Heart right ventricle (tissue), 16 donors: Measurements from ENCODE around the gene RCBTB2. TPM values are rescaled to one million over a fixed set of nuclear protein-coding genes. Genes with fewer than 3 reads are reported as not detected.

Experiments
- ATAC-seq, 8 donors: fragments of 200-7000 bp; cut with Tn5 transposase; one replicate each; pipeline ENCODE4 v1.9.1; 2020; ENCODE audit warnings: mild to moderate bottlenecking in 8 of 8, moderate library complexity in 8 of 8, moderate number of reproducible peaks in 1 of 8
- DNase-seq, 2 donors: peaks; one replicate each; pipeline ENCODE4 v3.0.0-alpha.2; 2020
- H3K27ac ChIP-seq, 10 donors: fragments of 200-600 bp; sonication (generic) in 2 of 10; one replicate each; pipeline versions ENCODE4 v1.5.0 to v1.8.0; 2020 to 2022; ENCODE audit warnings: mild to moderate bottlenecking in 3 of 10
- H3K27me3 ChIP-seq, 7 donors: fragments of 200-600 bp; one replicate each; pipeline ENCODE4 v1.8.0; 2021 to 2022; ENCODE audit warnings: mild to moderate bottlenecking in 2 of 7
- H3K36me3 ChIP-seq, 9 donors: fragments of 200-600 bp; sonication (generic) in 1 of 9; one replicate each; pipeline versions ENCODE4 v1.5.0 to v1.8.0; 2020 to 2022; ENCODE audit warnings: mild to moderate bottlenecking in 2 of 9
- H3K4me1 ChIP-seq, 9 donors: fragments of 200-600 bp; sonication (generic) in 1 of 9; one replicate each; pipeline versions ENCODE4 v1.5.0 to v1.8.0; 2020 to 2022; ENCODE audit warnings: mild to moderate bottlenecking in 4 of 9
- H3K4me3 ChIP-seq, 10 donors: fragments of 200-600 bp; sonication (generic) in 2 of 10; one replicate each; pipeline versions ENCODE4 v1.5.0 to v1.8.0; 2020 to 2022; ENCODE audit warnings: mild to moderate bottlenecking in 7 of 10, moderate library complexity in 2 of 10
- H3K9me3 ChIP-seq, 11 donors: fragments of 200-600 bp in 10 of 11; sonication (generic) in 2 of 11; one replicate each; pipeline versions ENCODE4 v1.5.0 to v1.8.0; 2013 to 2022; ENCODE audit warnings: mild to moderate bottlenecking in 2 of 11, control low read depth in 1 of 11, moderate library complexity in 1 of 11
- WGBS, 2 donors: extraction: QIAGEN DNeasy Blood & Tissue Kit; methylation state at CpG; one replicate each; pipeline ENCODE4 v1.1.7; 2013; ENCODE audit warnings: inconsistent platforms in 1 of 2; 5-methylcytosine and 5-hydroxymethylcytosine counted together
- intact Hi-C, 10 donors: fragments of 100-400 bp; cut with DNase I; formaldehyde crosslinking; loops; one replicate each; pipeline versions ENCODE4 v1.11.1 to v1.14.2; 2022
- polyA plus RNA-seq, 2 donors: library from polyadenylated mRNA; stranded (reverse); fragments of 200-250 nt; gene quantifications; one replicate each; pipeline ENCODE4 v1.2.3, GENCODE V29; 2013
- total RNA-seq, 10 donors: library from RNA; stranded (reverse); fragmentation: NEBNext Ultra II Directional in 3 of 10; extraction: Animal tissue kit (Norgen Biotek cat#: 25700) in 3 of 10; gene quantifications; one replicate each; pipeline versions ENCODE4 v1.2.1 to v1.2.4, GENCODE V29; 2021 to 2023
- TF ChIP-seq, protein P1 (sequence below), 9 donors: fragments of 200-600 bp; sonication (generic) in 2 of 9; IDR thresholded peaks; one replicate each; pipeline versions ENCODE4 v1.5.0 to v1.8.0; 2021 to 2022; ENCODE audit warnings: antibody characterized with exemption in 9 of 9, mild to moderate bottlenecking in 5 of 9, moderate library complexity in 1 of 9
- donor health status: Arrhythmogenic right ventricular cardiomyopathy.
- donor health status: ischemic (EF 13 %, LVEDD 7.1; RV severe dilation, severe dysfunction).
- donor health status: healthy with polysubstance abuse.
- donor health status: DM: no; HTN: yes; CAD: no.
- donor health status: DM: no; HTN: no; CAD: no.
- donor health status: ischemic (EF 25% LVEDD 6.9; RV normal size, moderate dysfunction).
- donor health status: ischemic (EF 25% LVEDD 5.7; RV mildly dilated, moderate dysfunction).
- donor health status: healthy.
- donor health status: DM: yes; HTN: yes; CAD: no.
- donor health status: Ischemic cardiomyopathy.
- donor health status: ischemic (EF 35%, LVEDD 5.7; RV mildly dilated, moderate dysfunction).
- donor health status: nonischemic (EF 11% LVEDD 7.7; RV severe dilation, severe dysfunction).
- donor health status: DM: yes; HTN: yes; CAD: no.
- donor health status: PGD.
- donor health status: ischemic (EF 29% LVEDD 5.4; RV normal size, mild dysfunction).
- donor health status: nonischemic (EF 23%, LVEDD 6.1; RV moderate dilation, normal function).

Gene RCBTB2
- total and polyA plus RNA-seq, 12 donors, result 4.9 to 22.9 (median 12.2) TPM

DNA sequence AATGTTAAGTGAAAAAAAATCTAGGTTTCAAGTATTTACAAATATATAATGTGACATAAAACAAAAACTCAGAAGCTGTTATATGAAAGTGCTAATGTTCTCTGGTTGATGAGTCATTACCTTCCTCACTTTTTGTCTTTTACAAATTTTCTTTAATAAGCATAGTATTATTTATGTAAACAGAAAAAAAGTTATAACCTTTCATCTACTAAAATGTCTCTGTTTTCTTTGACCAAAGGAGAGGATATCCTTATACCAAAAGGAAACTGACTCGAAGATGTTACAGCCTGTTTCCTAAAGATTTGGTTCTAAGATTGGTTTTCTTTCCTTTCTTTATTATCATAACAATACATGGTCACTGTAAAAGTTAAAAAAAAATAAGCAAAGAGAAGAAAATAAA is 38.0 kb downstream of the RCBTB2 start:
- TF ChIP-seq, protein P1, sequence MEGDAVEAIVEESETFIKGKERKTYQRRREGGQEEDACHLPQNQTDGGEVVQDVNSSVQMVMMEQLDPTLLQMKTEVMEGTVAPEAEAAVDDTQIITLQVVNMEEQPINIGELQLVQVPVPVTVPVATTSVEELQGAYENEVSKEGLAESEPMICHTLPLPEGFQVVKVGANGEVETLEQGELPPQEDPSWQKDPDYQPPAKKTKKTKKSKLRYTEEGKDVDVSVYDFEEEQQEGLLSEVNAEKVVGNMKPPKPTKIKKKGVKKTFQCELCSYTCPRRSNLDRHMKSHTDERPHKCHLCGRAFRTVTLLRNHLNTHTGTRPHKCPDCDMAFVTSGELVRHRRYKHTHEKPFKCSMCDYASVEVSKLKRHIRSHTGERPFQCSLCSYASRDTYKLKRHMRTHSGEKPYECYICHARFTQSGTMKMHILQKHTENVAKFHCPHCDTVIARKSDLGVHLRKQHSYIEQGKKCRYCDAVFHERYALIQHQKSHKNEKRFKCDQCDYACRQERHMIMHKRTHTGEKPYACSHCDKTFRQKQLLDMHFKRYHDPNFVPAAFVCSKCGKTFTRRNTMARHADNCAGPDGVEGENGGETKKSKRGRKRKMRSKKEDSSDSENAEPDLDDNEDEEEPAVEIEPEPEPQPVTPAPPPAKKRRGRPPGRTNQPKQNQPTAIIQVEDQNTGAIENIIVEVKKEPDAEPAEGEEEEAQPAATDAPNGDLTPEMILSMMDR (IDR thresholded peaks at IDR 0.05), result no peak
- ATAC-seq (peak in 1 of 8 donors; percentile 18), DNase-seq (no peak)
- Histone ChIP-seq H3K36me3 (peaks cover 0 to 27% (median 0%) of the 10 kb centered on the region in 9 donors), H3K4me1 (peaks cover 0 to 71% (median 37%) of the 10 kb centered on the region in 9 donors), H3K9me3 (no peaks in the 10 kb centered on the region), H3K27me3 (no peaks in the 10 kb centered on the region), H3K4me3 (no peak overlapping the region), H3K27ac (peak overlapping the region in 5 of 10 donors; percentile 28 to 90 (median 55))
- intact Hi-C loops, result loop anchor here in 5 of 10 donors (2.0 to 10.0 kb wide), 6 partner anchors 48 to 90 kb away; partner anchors contain the start of gene LPAR6 (in 1 of the 5)
- WGBS, 2 donors, result 72 to 74% methylated on average over 1 of the region's 1 CpG

DNA sequence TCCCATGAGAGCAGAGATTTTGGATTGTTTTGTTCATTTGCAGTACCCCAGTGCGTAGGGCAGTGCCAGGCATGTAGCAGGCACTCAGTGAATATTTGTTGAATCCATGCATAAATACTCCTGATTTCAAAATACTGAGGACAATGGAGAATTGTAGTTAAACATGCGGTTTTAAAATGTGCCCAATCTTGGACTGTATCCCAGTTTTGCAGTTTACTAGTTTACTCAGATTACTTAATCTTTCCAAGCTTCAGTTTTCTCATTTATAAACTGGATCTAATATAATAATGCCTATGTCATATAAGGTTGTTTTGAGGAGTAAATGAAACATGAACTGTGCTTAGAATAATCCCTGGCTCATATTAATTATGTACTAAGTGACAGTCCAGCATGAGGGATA is 39.0 kb downstream of the RCBTB2 start:
- Histone ChIP-seq H3K9me3 (no peaks in the 10 kb centered on the region), H3K4me3 (no peak overlapping the region), H3K27me3 (no peaks in the 10 kb centered on the region), H3K4me1 (peaks cover 0 to 77% (median 37%) of the 10 kb centered on the region in 9 donors), H3K27ac (peak overlapping the region in 8 of 10 donors; percentile 26 to 90 (median 54)), H3K36me3 (peaks cover 0 to 29% (median 0%) of the 10 kb centered on the region in 9 donors)
- TF ChIP-seq, protein P1 (IDR thresholded peaks at IDR 0.05), result no peak
- DNase-seq, result no peak
- intact Hi-C loops, result loop anchor here in 4 of 10 donors (2.0 to 10.0 kb wide), 5 partner anchors 47 to 89 kb away; partner anchors contain the start of gene LPAR6 (in 1 of the 4)
- WGBS, 2 donors, result 77 to 87% methylated on average over 2 of the region's 2 CpGs
- ATAC-seq, result no peak

DNA sequence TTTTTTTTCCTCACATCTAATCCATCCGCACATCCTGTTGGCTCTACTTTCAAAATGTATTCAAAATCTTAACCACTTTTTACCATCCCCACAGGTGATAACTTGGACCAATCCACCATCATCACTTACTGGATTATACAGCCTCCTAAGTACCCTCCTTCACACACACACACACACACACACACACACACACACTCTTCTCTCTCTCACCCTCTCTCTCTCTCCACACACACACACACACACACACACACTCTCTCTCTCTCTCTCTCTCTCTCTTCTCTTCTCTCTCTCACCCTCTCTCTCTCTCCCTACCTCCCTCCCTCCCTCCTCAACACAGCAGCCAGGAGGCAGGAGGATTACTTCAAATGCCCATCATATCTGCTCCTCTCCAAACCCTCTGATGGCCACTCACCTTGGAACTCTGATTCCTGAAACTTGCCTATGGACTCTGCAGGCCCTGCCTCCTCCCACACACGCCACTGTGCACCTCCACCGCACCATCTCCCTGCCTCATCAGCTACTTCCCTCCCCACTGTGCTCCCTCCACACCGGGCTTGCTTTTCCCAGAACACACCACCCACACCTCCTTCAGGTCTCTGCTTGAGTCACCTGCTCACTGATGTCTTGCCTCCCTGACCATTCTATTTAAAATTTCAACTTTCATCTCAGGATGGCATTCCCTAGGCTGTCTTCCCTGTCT is 39.7 kb downstream of the RCBTB2 start:
- intact Hi-C loops, result loop anchor here in 4 of 10 donors (5.0 to 10.0 kb wide), 4 partner anchors 46 to 88 kb away; no protein-coding TSS in a partner anchor
- Histone ChIP-seq H3K9me3 (peaks cover 0 to under 1% (median 0%) of the 10 kb centered on the region in 11 donors), H3K4me1 (peaks cover 0 to 80% (median 37%) of the 10 kb centered on the region in 9 donors), H3K27me3 (no peaks in the 10 kb centered on the region), H3K36me3 (peaks cover 0 to 33% (median 0%) of the 10 kb centered on the region in 9 donors), H3K4me3 (peak overlapping the region in 6 of 10 donors; percentile 30 to 47 (median 39)), H3K27ac (peak overlapping the region in 9 of 10 donors; percentile 61 to 90 (median 74))
- WGBS, 2 donors, result 58 to 70% methylated on average over 4 of the region's 4 CpGs
- DNase-seq (no peak), ATAC-seq (peak in 6 of 8 donors; percentile 5 to 43 (median 16))
- TF ChIP-seq, protein P1 (IDR thresholded peaks at IDR 0.05), result no peak

DNA sequence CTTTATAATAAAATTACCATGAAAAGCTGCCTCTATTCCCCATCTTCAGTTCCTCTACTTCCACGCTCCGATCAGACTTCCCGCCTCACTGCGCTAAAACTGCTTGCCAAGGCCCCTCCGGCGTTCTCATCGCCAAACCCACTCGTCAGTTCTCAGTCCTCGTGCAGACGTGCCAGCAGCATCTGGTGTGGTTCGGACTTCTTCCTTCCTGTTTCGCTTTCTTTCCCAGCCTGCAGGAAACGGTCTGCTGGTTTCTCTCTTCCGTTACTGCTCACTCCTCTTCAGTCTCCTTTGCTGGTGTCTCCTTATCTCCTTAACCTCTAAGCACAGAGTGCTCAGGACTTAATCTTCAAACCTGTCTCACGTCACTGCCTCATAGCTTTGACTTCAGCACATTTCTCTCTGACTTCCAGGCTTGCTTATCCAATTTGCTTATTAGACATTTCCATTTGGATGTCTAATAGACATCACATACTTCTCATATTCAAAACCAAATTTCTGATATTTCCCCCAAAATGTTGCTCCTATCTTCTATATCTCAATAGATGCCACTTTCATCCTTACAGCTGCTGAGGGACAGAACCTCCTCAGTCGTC is 40.3 kb downstream of the RCBTB2 start:
- peaks cover 0 to 33% (median 0%) of the 10 kb centered on the region in 9 donors for H3K36me3 ChIP-seq
- DNase-seq (peak; percentile 79 to 88), ATAC-seq (peak; percentile 90 to 95 (median 93))
- H3K4me1 ChIP-seq, result peaks cover 0 to 80% (median 37%) of the 10 kb centered on the region in 9 donors
- intact Hi-C loops, result loop anchor here in 4 of 10 donors (5.0 to 10.0 kb wide), 4 partner anchors 45 to 88 kb away; no protein-coding TSS in a partner anchor
- TF ChIP-seq, protein P1 (IDR thresholded peaks at IDR 0.05), result no peak
- 27 to 41% methylated on average over 16 of the region's 16 CpGs for WGBS, 2 donors
- peak overlapping the region; percentile 24 to 90 (median 74) for H3K27ac ChIP-seq
- H3K27me3 ChIP-seq, result no peaks in the 10 kb centered on the region
- peaks cover 0 to 7% (median 0%) of the 10 kb centered on the region in 11 donors for H3K9me3 ChIP-seq
- peak overlapping the region in 9 of 10 donors; percentile 12 to 51 (median 38) for H3K4me3 ChIP-seq
